HG02884 (cell line): ENCODE measurements around the gene MRGPRE.

Experiments used
- ATAC-seq: cut with Tn5 transposase; IDR thresholded peaks from one replicate; pipeline ENCODE4 v1.9.1; 2021; ENCODE audit warnings: mild to moderate bottlenecking, moderate library complexity; ENCODE audit not compliant: unreplicated experiment

MRGPRE gene

GRCh38 chr11:3198815-3199214 is 33.4 kb downstream of the MRGPRE start:
- no peak for ATAC-seq

- ATAC-seq: no peak
These were observed 34.2 kb downstream of the MRGPRE start for GRCh38 chr11:3197878-3198528.

- no peak for ATAC-seq
These were observed 35.0 kb downstream of the MRGPRE start for GRCh38 chr11:3197044-3197695.

- ATAC-seq: no peak
These were observed 35.8 kb downstream of the MRGPRE start for GRCh38 chr11:3196161-3197043.

- no peak for ATAC-seq
These were observed 36.7 kb downstream of the MRGPRE start for GRCh38 chr11:3195251-3196160.

GRCh38 chr11:3194016-3194816 is 38.0 kb downstream of the MRGPRE start:
- no peak for ATAC-seq

- ATAC-seq: no peak
These were observed 38.7 kb downstream of the MRGPRE start for GRCh38 chr11:3193373-3194015.

GRCh38 chr11:3192511-3193372 is 39.5 kb downstream of the MRGPRE start:
- ATAC-seq: no peak

- no peak for ATAC-seq
These were observed 40.5 kb downstream of the MRGPRE start for GRCh38 chr11:3191586-3192324.

- ATAC-seq: no peak
These were observed 41.6 kb downstream of the MRGPRE start for GRCh38 chr11:3190600-3190999.

- ATAC-seq: no peak
These were observed 42.2 kb downstream of the MRGPRE start for GRCh38 chr11:3189886-3190583.

- no peak for ATAC-seq
These were observed 42.9 kb downstream of the MRGPRE start for GRCh38 chr11:3189196-3189843.

GRCh38 chr11:3188496-3189195 is 43.6 kb downstream of the MRGPRE start:
- ATAC-seq: no peak

GRCh38 chr11:3186166-3186953 is 45.9 kb downstream of the MRGPRE start:
- ATAC-seq: no peak

GRCh38 chr11:3184732-3185347 is 47.4 kb downstream of the MRGPRE start:
- ATAC-seq: no peak
